Activated CD4-positive, alpha-beta T cell treated with anti-CD3 and anti-CD28 coated beads for 24 hours (primary cell): ENCODE measurements around the gene CCR2.
"Not testable (repeated sequence)": the region's sequence is repeated elsewhere in the genome, so short reads cannot be mapped to it uniquely, and the experiment has no call there.

Experiments used
- DNase-seq, 2 donors: peaks; one replicate each; pipeline ENCODE4 v3.0.0-alpha.2; 2020; ENCODE audit warnings: low read depth in 2 of 2

Gene CCR2

GRCh38 chr3:46402902-46403301, 49.0 kb downstream of the CCR2 start:
- not testable (repeated sequence) for DNase-seq

- no peak for DNase-seq
These were observed 51.5 kb downstream of the CCR2 start for GRCh38 chr3:46405301-46406019.

GRCh38 chr3:46406443-46406787, 52.5 kb downstream of the CCR2 start:
- DNase-seq, result no peak

GRCh38 chr3:46406788-46407611, 53.1 kb downstream of the CCR2 start, which contains the start of the genes CCR5AS and CCRL2:
CCR5AS (minus strand) TSS chr3:46407066.
CCRL2 (plus strand) TSS chr3:46407259; CDS start chr3:46408080, 821 bp downstream.
- peak; percentile 3 to 9 for DNase-seq

- no peak for DNase-seq
These were observed 54.1 kb downstream of the CCR2 start for GRCh38 chr3:46407970-46408369.

- no peak for DNase-seq
These were observed 54.9 kb downstream of the CCR2 start for GRCh38 chr3:46408853-46409252.

- DNase-seq, result no peak
These were observed 56.0 kb downstream of the CCR2 start for GRCh38 chr3:46409739-46410489.
